Nephron (organoid): Measurements from ENCODE around the gene OTOA.

ENCODE experiments used
- H3K27ac Mint-ChIP-seq, 3 experiments: 2 replicates each; pipeline ENCODE4 v1.8.0; 2020; ENCODE audit warnings: mixed read lengths in 3 of 3, mild to moderate bottlenecking in 2 of 3, moderate library complexity in 1 of 3
- H3K27me3 Mint-ChIP-seq: 2 replicates; pipeline ENCODE4 v1.8.0; 2021; ENCODE audit warnings: low read depth, mild to moderate bottlenecking, moderate library complexity, mixed read lengths
- H3K36me3 Mint-ChIP-seq: 2 replicates; pipeline ENCODE4 v1.8.0; 2020; ENCODE audit warnings: low read depth, mixed read lengths
- H3K4me1 Mint-ChIP-seq: 2 replicates; pipeline ENCODE4 v1.8.0; 2020; ENCODE audit warnings: mixed read lengths
- H3K4me3 Mint-ChIP-seq, 3 experiments: 2 replicates each; pipeline ENCODE4 v1.8.0; 2020; ENCODE audit warnings: mild to moderate bottlenecking in 3 of 3, mixed read lengths in 3 of 3, moderate library complexity in 2 of 3
- H3K9me3 Mint-ChIP-seq: 2 replicates; pipeline ENCODE4 v1.8.0; 2020; ENCODE audit warnings: mixed read lengths
- CTCF ChIP-seq, 3 experiments: fragments of 200-600 bp; sonication (generic); IDR thresholded peaks; one replicate each; pipeline ENCODE4 v1.5.0; 2021; ENCODE audit warnings: antibody characterized with exemption in 3 of 3; ENCODE audit not compliant: unreplicated experiment in 3 of 3

OTOA gene

GRCh38 chr16:21698169-21699032, 34.6 kb downstream of the OTOA start:
- Mint-ChIP-seq H3K9me3 (no peaks in the 10 kb centered on the region), H3K4me1 (no peaks in the 10 kb centered on the region), H3K27ac (peak overlapping the region in 1 of 3 experiments; percentile 26), H3K36me3 (no peaks in the 10 kb centered on the region), H3K4me3 (no peak overlapping the region), H3K27me3 (peaks cover 6% of the 10 kb centered on the region)
- no peak for TF ChIP-seq CTCF (IDR thresholded peaks at IDR 0.05; ENCODE audit: unreplicated experiment in 3 of 3)

GRCh38 chr16:21701271-21701670, 37.5 kb downstream of the OTOA start:
- H3K27me3 Mint-ChIP-seq = peaks cover 3% of the 10 kb centered on the region
- no peaks in the 10 kb centered on the region for H3K9me3 Mint-ChIP-seq
- H3K4me3 Mint-ChIP-seq = no peak overlapping the region
- no peaks in the 10 kb centered on the region for H3K36me3 Mint-ChIP-seq
- no peaks in the 10 kb centered on the region for H3K4me1 Mint-ChIP-seq
- TF ChIP-seq CTCF (IDR thresholded peaks at IDR 0.05; ENCODE audit: unreplicated experiment in 3 of 3) = no peak
- no peak overlapping the region for H3K27ac Mint-ChIP-seq

- no peak for TF ChIP-seq CTCF (IDR thresholded peaks at IDR 0.05; ENCODE audit: unreplicated experiment in 3 of 3)
- Mint-ChIP-seq H3K9me3 (no peaks in the 10 kb centered on the region), H3K4me1 (no peaks in the 10 kb centered on the region), H3K27ac (no peak overlapping the region), H3K27me3 (no peaks in the 10 kb centered on the region), H3K4me3 (no peak overlapping the region), H3K36me3 (no peaks in the 10 kb centered on the region)
Measured at GRCh38 chr16:21702276-21702675, 38.5 kb downstream of the OTOA start.

GRCh38 chr16:21703156-21703555, 39.4 kb downstream of the OTOA start:
- no peaks in the 10 kb centered on the region for H3K36me3 Mint-ChIP-seq
- no peaks in the 10 kb centered on the region for H3K27me3 Mint-ChIP-seq
- H3K4me1 Mint-ChIP-seq = no peaks in the 10 kb centered on the region
- H3K9me3 Mint-ChIP-seq = no peaks in the 10 kb centered on the region
- H3K4me3 Mint-ChIP-seq = no peak overlapping the region
- H3K27ac Mint-ChIP-seq = no peak overlapping the region
- TF ChIP-seq CTCF (IDR thresholded peaks at IDR 0.05; ENCODE audit: unreplicated experiment in 3 of 3) = no peak

GRCh38 chr16:21703589-21704174, 39.9 kb downstream of the OTOA start:
- H3K27me3 Mint-ChIP-seq = no peaks in the 10 kb centered on the region
- H3K36me3 Mint-ChIP-seq = no peaks in the 10 kb centered on the region
- H3K27ac Mint-ChIP-seq = no peak overlapping the region
- no peak for TF ChIP-seq CTCF (IDR thresholded peaks at IDR 0.05; ENCODE audit: unreplicated experiment in 3 of 3)
- H3K9me3 Mint-ChIP-seq = no peaks in the 10 kb centered on the region
- no peaks in the 10 kb centered on the region for H3K4me1 Mint-ChIP-seq
- H3K4me3 Mint-ChIP-seq = no peak overlapping the region
